ENCODE data around the gene DOCK2. TPM values are rescaled to one million over a fixed set of nuclear protein-coding genes. Genes with fewer than 3 reads are reported as not detected.

The DOCK2 gene
- total RNA-seq, 1 experiment from 2014 or later = 3.5 TPM

DNA sequence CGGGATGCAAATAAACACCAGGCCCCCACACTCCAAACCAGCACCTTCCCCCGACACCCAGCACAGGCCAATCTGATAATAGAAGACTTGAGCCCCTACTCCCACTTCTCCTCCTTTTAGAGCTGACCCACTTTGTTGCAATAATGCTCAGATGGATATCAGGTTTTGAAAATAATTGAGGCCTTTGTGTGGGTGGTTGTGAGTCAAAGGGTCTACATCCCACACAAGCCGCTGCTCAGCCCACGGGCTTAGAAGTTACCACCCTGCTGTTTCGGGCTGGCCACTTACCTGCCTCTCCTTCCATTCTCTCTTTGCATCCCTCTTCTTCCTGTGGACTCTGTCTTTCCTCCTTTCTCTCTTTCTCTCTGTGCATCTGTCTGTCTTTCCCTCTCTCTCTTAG lies 432.4 kb downstream of the DOCK2 start:
- no peak for DNase-seq (ENCODE audit: low read depth in 1 of 2, low spot score in 2 of 2)
- Histone ChIP-seq H3K4me3 (no peak overlapping the region), H3K27ac (no peak overlapping the region), H3K4me1 (replicated peaks) (no peaks in the 10 kb centered on the region), H3K27me3 (replicated peaks) (peaks cover 7% of the 10 kb centered on the region; the same call in 1 of the 2 replicates), H3K36me3 (no peaks in the 10 kb centered on the region), H3K9me3 (replicated peaks) (no peaks in the 10 kb centered on the region)

DNA sequence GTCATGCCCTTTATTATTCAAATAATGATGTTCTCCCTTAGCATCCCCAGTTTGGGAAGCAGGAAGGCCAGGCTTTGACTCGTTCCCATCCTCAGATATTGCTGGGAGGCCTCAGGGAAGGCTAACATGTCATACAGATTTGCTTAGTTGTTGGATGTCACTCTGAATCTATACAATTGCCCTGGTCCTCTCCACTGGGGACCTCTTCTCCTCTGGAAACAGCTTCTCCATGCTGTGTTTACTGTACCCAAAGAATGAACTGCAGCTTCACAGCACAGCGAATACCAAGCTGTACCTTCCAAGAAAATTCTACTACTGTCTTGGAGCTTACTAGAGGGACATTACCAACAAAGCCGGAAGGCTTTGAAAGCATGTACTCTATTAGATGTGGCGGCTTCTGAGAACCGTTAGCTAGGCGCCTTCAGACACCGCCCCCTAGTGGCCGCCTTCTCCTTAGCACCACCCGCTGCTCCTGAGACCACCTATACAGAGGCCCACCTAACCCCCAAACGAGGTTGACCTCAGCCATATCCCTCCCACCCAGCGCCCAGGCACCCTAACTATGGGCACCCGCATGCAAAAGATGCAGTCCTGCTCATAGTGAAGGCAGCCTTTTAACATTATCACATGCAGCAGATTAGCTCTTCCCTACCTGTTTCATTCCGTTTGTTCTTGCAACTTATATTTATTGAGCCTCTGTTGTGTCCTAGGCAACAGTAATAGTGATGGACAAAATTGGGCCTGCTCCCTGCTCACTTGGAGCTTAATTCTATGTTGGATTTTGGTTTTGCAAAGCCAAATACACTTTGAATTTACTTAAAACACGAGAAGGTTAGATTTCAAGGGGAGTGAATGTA lies 433.7 kb downstream of the DOCK2 start:
- peaks cover 7% of the 10 kb centered on the region; the same call in 1 of the 2 replicates for H3K27me3 ChIP-seq (replicated peaks)
- H3K36me3 ChIP-seq = no peaks in the 10 kb centered on the region
- no peaks in the 10 kb centered on the region for H3K4me1 ChIP-seq (replicated peaks)
- no peak overlapping the region for H3K27ac ChIP-seq
- DNase-seq (ENCODE audit: low read depth in 1 of 2, low spot score in 2 of 2) = peak in 1 of 2 experiments; percentile 36
- no peaks in the 10 kb centered on the region for H3K9me3 ChIP-seq (replicated peaks)
- H3K4me3 ChIP-seq = no peak overlapping the region

DNA sequence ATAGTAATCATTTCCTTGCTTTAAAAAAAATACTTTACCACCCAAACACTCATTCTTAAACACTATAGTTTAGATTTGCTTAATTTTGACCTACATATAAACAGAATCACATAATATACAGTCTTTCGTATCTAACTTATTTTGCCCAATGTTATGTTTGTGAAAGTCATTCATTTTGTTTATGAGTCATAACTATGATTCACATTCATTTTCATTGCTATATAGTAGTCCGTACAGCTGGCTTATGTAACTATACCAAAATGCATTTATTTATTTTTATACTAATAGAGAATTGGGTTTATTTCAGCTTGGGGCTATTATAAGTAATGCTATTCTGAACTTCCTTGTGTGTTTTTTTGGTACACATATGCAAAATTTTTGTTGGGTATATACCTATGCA lies 434.7 kb downstream of the DOCK2 start:
- DNase-seq (ENCODE audit: low read depth in 1 of 2, low spot score in 2 of 2) = no peak
- Histone ChIP-seq H3K4me1 (replicated peaks) (no peaks in the 10 kb centered on the region), H3K27ac (no peak overlapping the region), H3K4me3 (no peak overlapping the region), H3K9me3 (replicated peaks) (no peaks in the 10 kb centered on the region), H3K36me3 (no peaks in the 10 kb centered on the region), H3K27me3 (replicated peaks) (peaks cover 4% of the 10 kb centered on the region; the same call in 1 of the 2 replicates)

DNA sequence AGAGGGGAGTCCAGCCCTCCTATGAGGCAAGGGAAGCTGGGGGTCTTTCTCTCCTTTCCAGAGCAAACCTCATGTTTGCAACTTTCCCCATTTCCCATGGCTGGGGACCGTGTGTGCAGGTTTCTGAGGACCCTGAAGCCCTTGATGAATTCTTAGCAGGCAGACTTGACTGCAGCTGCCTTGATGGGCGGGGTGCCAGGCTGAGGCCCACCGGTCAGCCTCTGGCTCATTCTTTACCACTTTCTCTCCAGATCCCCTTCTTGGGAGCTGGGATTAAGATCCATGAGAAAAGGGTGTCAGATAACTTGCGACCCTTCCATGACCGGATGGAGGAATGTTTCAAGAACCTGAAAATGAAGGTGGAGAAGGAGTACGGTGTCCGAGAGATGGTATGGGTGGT lies 438.6 kb downstream of the DOCK2 start:
- H3K36me3 ChIP-seq = no peaks in the 10 kb centered on the region
- H3K9me3 ChIP-seq (replicated peaks) = no peaks in the 10 kb centered on the region
- no peaks in the 10 kb centered on the region for H3K4me1 ChIP-seq (replicated peaks)
- no peak for DNase-seq (ENCODE audit: low read depth in 1 of 2, low spot score in 2 of 2)
- H3K4me3 ChIP-seq = no peak overlapping the region
- peaks cover 4% of the 10 kb centered on the region; the same call in 1 of the 2 replicates for H3K27me3 ChIP-seq (replicated peaks)
- no peak overlapping the region for H3K27ac ChIP-seq

DNA sequence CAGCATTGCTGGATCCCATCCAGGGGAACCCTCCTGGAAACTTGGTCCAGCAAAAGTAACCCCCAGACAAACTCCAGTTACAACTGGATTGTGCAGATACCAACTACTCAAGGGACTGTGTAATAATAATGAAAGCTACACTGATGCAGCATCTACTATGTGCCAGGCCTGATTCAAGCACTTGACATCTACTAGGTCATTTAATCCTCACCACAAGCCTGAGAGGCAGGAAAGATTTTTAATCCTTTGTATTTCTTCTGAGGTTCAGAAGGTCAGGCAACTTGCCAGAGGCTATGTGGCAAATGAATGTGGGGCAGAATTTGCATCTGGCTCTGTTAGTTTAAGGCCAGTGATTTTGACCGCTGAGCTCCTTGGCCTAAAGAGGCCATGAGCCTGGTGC lies 439.1 kb downstream of the DOCK2 start:
- H3K27ac ChIP-seq = no peak overlapping the region
- no peaks in the 10 kb centered on the region for H3K36me3 ChIP-seq
- no peak for DNase-seq (ENCODE audit: low read depth in 1 of 2, low spot score in 2 of 2)
- H3K4me1 ChIP-seq (replicated peaks) = no peaks in the 10 kb centered on the region
- H3K9me3 ChIP-seq (replicated peaks) = no peaks in the 10 kb centered on the region
- peaks cover 4% of the 10 kb centered on the region; the same call in 1 of the 2 replicates for H3K27me3 ChIP-seq (replicated peaks)
- H3K4me3 ChIP-seq = no peak overlapping the region

DNA sequence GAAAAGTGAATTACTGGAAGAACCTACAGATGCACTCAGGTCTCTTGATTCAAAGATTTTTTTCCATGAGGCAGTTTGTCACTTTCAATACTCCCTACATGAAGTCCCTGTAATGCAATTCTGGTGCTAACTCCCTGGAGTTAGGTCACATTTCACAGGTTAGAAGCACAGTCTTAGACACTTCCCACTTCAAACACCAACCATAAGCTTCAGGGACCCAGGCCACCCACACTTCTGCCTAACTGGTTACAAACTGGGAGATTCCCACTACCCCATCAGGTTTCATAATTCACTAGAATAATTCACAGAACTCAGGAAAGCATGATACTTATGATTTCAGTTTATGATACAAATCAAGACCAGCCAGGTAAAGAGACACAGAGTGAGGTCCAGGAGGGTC lies 439.7 kb downstream of the DOCK2 start:
- no peak overlapping the region for H3K4me3 ChIP-seq
- peaks cover 4% of the 10 kb centered on the region; the same call in 1 of the 2 replicates for H3K27me3 ChIP-seq (replicated peaks)
- H3K9me3 ChIP-seq (replicated peaks) = no peaks in the 10 kb centered on the region
- H3K36me3 ChIP-seq = no peaks in the 10 kb centered on the region
- no peak for DNase-seq (ENCODE audit: low read depth in 1 of 2, low spot score in 2 of 2)
- no peaks in the 10 kb centered on the region for H3K4me1 ChIP-seq (replicated peaks)
- no peak overlapping the region for H3K27ac ChIP-seq

DNA sequence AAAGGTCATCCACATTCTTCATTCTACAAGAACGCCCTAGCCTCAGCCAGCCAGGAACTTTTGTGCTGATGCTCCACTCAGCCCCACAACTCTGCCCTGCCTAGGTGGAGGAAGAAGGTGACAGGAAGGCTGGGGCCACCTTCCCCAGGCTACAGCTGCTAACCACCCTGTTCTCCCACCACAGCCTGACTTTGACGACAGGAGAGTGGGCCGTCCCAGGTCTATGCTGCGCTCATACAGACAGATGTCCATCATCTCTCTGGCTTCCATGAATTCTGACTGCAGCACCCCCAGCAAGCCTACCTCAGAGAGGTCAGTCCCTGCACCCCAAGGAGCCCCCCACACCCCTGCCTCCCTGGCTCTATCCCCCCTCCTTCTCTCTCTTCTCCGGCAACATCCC lies 440.5 kb downstream of the DOCK2 start:
- Histone ChIP-seq H3K4me1 (replicated peaks) (no peaks in the 10 kb centered on the region), H3K27ac (no peak overlapping the region), H3K4me3 (no peak overlapping the region), H3K36me3 (no peaks in the 10 kb centered on the region), H3K27me3 (replicated peaks) (peaks cover 3% of the 10 kb centered on the region; the same call in 1 of the 2 replicates), H3K9me3 (replicated peaks) (no peaks in the 10 kb centered on the region)
- no peak for DNase-seq (ENCODE audit: low read depth in 1 of 2, low spot score in 2 of 2)

DNA sequence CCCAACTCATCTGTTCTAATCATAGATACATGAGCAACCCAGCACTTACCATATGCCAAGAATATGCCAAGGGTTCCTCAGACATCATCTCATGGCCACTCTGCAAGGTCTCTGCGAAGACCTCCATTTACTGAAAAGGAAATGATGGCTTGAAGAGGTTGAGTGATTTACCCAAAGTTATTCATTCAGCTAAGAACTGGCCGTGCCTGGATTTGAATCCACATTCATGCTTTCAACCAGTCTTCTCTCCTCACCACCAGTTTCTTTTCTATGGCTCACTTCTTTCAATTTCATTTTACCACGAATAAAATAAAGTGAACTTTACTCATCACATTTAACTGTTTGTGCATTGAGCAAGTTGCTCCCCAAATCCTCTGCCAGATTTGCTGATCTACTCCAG lies 441.4 kb downstream of the DOCK2 start:
- no peak overlapping the region for H3K27ac ChIP-seq
- no peak for DNase-seq (ENCODE audit: low read depth in 1 of 2, low spot score in 2 of 2)
- no peaks in the 10 kb centered on the region for H3K36me3 ChIP-seq
- H3K4me1 ChIP-seq (replicated peaks) = no peaks in the 10 kb centered on the region
- H3K27me3 ChIP-seq (replicated peaks) = no peaks in the 10 kb centered on the region
- H3K4me3 ChIP-seq = no peak overlapping the region
- H3K9me3 ChIP-seq (replicated peaks) = no peaks in the 10 kb centered on the region

DNA sequence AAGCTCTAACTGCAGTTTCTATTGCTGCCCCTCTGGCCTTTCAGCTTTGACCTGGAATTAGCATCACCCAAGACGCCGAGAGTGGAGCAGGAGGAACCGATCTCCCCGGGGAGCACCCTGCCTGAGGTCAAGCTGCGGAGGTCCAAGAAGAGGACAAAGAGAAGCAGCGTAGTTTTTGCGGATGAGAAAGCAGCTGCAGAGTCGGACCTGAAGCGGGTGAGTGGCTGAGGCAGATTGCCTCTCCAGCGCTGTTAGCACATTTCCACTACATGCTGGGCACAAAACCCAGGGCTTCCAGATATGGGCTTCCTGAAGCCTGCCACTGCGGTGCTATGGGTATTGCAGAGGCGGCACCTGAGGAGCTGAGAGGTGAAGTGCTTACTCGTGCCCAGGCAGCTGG lies 441.9 kb downstream of the DOCK2 start:
- Histone ChIP-seq H3K4me3 (no peak overlapping the region), H3K4me1 (replicated peaks) (no peaks in the 10 kb centered on the region), H3K27me3 (replicated peaks) (no peaks in the 10 kb centered on the region), H3K36me3 (no peaks in the 10 kb centered on the region), H3K27ac (no peak overlapping the region), H3K9me3 (replicated peaks) (no peaks in the 10 kb centered on the region)
- no peak for DNase-seq (ENCODE audit: low read depth in 1 of 2, low spot score in 2 of 2)

DNA sequence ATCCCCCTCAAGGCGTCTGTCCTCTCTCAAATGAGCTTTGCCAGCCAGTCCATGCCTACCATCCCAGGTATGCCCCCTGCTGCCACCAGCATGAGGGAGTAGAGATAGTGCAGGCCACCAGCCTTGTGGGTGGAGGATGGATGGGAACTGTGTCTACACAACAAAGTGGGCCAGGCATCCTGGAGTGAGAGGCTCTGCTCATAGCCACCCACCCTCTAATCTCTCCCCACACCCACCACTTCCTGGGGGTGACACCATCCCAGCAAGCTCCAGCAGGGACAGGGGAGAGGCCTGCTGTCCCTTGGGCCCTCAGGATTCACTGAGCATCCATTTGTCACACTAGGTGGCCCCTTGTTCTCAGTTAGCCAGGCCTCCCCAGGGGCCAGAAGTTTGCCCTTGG lies 443.1 kb downstream of the DOCK2 start:
- H3K27me3 ChIP-seq (replicated peaks) = 0 out of 2 replicates have a peak, but pooled peaks cover 3% of the 10 kb centered on the region
- no peaks in the 10 kb centered on the region for H3K36me3 ChIP-seq
- no peak overlapping the region for H3K27ac ChIP-seq
- no peak for DNase-seq (ENCODE audit: low read depth in 1 of 2, low spot score in 2 of 2)
- H3K4me3 ChIP-seq = no peak overlapping the region
- H3K4me1 ChIP-seq (replicated peaks) = no peaks in the 10 kb centered on the region
- H3K9me3 ChIP-seq (replicated peaks) = no peaks in the 10 kb centered on the region

DNA sequence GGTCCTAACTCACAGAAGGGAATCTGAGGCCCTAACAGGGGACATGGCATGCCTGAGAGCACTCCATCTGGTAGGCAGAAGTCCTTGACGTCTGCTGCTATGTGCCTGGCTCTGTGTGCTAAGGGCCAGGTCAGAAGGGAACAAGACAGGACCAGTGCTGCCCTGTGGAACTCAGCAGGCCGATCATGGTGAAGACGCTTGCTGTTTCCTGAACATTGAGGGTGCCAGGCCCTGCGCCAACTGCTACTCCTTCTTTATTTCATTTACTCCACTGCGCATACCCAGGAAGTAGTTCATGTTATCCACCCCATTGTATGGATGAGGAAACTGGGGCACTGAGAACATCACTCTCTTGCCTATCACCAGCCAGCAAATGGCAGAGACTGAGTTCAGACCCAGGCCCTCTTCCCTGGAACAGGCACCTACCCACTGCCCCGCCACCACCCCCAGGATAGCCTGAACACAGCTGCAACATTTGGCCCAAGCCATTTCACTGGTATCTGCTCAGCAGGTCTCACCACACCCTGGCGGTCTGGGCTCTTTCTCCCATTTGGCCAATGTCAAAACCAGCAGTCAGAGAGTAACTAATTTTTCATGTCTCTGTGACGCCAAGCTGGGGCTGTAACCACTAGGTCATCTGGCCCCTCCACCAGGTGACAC lies 443.8 kb downstream of the DOCK2 start:
- no peaks in the 10 kb centered on the region for H3K9me3 ChIP-seq (replicated peaks)
- H3K27me3 ChIP-seq (replicated peaks) = 0 out of 2 replicates have a peak, but pooled peaks cover 3% of the 10 kb centered on the region
- no peak overlapping the region for H3K4me3 ChIP-seq
- no peaks in the 10 kb centered on the region for H3K36me3 ChIP-seq
- H3K4me1 ChIP-seq (replicated peaks) = no peaks in the 10 kb centered on the region
- DNase-seq (ENCODE audit: low read depth in 1 of 2, low spot score in 2 of 2) = no peak
- H3K27ac ChIP-seq = no peak overlapping the region

DNA sequence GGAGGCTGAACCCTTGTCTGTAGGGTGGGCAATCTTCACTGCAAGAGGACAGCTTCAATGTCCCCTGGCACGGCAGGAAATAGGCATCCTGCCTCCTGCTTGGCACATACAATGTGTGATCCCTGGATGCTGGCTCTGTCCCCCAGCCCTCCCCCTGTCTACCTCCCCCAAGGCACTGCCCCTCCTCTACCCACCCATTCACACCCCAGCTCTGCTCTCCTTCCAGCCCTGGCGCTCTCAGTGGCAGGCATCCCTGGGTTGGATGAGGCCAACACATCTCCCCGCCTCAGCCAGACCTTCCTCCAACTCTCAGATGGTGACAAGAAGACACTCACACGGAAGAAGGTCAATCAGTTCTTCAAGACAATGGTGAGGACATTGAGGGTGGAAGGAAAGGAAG lies 444.5 kb downstream of the DOCK2 start:
- Histone ChIP-seq H3K4me3 (no peak overlapping the region), H3K36me3 (no peaks in the 10 kb centered on the region), H3K27me3 (replicated peaks) (0 out of 2 replicates have a peak, but pooled peaks cover 3% of the 10 kb centered on the region), H3K27ac (no peak overlapping the region), H3K4me1 (replicated peaks) (no peaks in the 10 kb centered on the region), H3K9me3 (replicated peaks) (no peaks in the 10 kb centered on the region)
- DNase-seq (ENCODE audit: low read depth in 1 of 2, low spot score in 2 of 2) = no peak

DNA sequence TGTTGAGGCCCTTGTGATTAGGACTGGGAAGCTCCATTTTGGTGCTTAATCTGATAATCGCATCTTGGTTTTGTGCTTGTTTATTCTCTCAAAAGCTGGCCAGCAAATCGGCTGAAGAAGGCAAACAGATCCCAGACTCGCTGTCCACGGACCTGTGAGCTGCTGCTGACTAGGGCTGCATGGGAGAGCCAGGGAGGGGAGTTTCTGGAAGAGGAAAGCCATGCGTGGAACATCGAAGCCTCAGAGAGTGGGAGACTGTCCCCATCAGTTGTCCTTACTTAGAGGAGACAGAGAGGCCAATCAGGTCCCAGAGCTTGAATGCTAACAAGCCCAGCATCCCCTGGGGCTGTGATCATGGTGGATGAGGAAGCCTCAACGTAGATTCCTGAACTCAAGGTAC lies 445.6 kb downstream of the DOCK2 start:
- H3K9me3 ChIP-seq (replicated peaks) = no peaks in the 10 kb centered on the region
- no peak overlapping the region for H3K4me3 ChIP-seq
- no peak overlapping the region for H3K27ac ChIP-seq
- 0 out of 2 replicates have a peak, but pooled peaks cover 3% of the 10 kb centered on the region for H3K27me3 ChIP-seq (replicated peaks)
- DNase-seq (ENCODE audit: low read depth in 1 of 2, low spot score in 2 of 2) = no peak
- H3K4me1 ChIP-seq (replicated peaks) = no peaks in the 10 kb centered on the region
- no peaks in the 10 kb centered on the region for H3K36me3 ChIP-seq

DNA sequence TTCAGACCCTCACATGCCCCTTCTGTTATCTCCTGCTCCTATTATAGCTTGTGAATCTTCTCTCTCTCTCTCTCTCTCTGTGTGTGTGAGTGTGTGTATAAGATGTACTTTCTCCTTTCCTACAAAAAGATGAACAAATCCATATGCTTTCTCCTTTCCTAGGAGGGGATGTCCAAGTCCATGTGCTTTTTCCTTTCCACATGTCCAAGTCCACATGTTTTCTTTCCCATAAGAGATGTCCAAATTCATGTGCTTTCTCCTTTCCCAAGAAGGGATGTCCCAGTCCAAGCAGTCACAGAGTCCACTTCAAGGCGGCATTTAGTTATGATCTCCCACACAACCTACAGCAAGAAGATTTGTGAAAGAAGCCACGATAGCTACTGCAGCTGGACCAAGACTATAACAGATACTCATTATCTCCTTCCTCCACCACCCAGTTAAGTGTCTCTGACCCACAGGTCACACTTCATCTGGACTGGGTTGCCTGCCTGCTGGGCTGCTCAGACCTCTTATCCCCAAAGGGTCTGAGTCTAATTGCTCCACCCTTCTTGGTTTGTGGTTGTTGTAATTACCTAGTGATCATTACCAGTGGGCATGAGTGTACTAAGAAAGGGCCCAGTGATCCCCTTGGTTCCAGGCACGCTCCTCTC lies 450.2 kb downstream of the DOCK2 start:
- DNase-seq (ENCODE audit: low read depth in 1 of 2, low spot score in 2 of 2) = no peak
- H3K27ac ChIP-seq = no peak overlapping the region
- no peak overlapping the region for H3K4me3 ChIP-seq
- no peaks in the 10 kb centered on the region for H3K36me3 ChIP-seq
- H3K9me3 ChIP-seq (replicated peaks) = no peaks in the 10 kb centered on the region
- peaks cover 8% of the 10 kb centered on the region; the same call in 1 of the 2 replicates for H3K27me3 ChIP-seq (replicated peaks)
- no peaks in the 10 kb centered on the region for H3K4me1 ChIP-seq (replicated peaks)
